Hepatocyte (in vitro differentiated cells): ENCODE measurements around the gene STPG1. TPM values are rescaled to one million over a fixed set of nuclear protein-coding genes. Genes with fewer than 3 reads are reported as not detected.

Source experiments
- DNase-seq: peaks from one replicate; pipeline ENCODE4 v3.0.0-alpha.2; 2016; ENCODE audit warnings: low spot score
- H2AFZ ChIP-seq: fragments of 200-600 bp; sonication (generic); 2 replicates; pipeline ENCODE4 v1.6.0; 2016; ENCODE audit warnings: antibody characterized with exemption, mild to moderate bottlenecking
- H3K27ac ChIP-seq: fragments of 200-600 bp; sonication (generic); 2 replicates; pipeline ENCODE4 v1.5.1; 2016; ENCODE audit warnings: mild to moderate bottlenecking
- H3K27me3 ChIP-seq: fragments of 200-600 bp; sonication (generic); 2 replicates; pipeline ENCODE4 v1.6.1; 2016
- H3K36me3 ChIP-seq: fragments of 200-600 bp; sonication (generic); replicated peaks from 2 replicates; pipeline ENCODE4 v1.5.1; 2016; ENCODE audit warnings: low read depth; ENCODE audit not compliant: insufficient read depth
- H3K4me1 ChIP-seq: fragments of 200-600 bp; sonication (generic); 2 replicates; pipeline ENCODE4 v1.5.1; 2016; ENCODE audit warnings: mild to moderate bottlenecking, moderate library complexity; ENCODE audit not compliant: insufficient read depth
- H3K4me2 ChIP-seq: fragments of 200-600 bp; sonication (generic); 2 replicates; pipeline ENCODE4 v1.6.0; 2016
- H3K4me3 ChIP-seq: fragments of 200-600 bp; sonication (generic); 2 replicates; pipeline ENCODE4 v1.5.1; 2016; ENCODE audit warnings: mild to moderate bottlenecking
- H3K79me2 ChIP-seq: fragments of 200-600 bp; sonication (generic); 2 replicates; pipeline ENCODE4 v1.6.0; 2017; ENCODE audit warnings: mild to moderate bottlenecking
- H3K9me2 ChIP-seq: fragments of 200-600 bp; sonication (generic); replicated peaks from 2 replicates; pipeline ENCODE4 v1.6.0; 2017; ENCODE audit warnings: mild to moderate bottlenecking; ENCODE audit not compliant: insufficient read depth
- H3K9me3 ChIP-seq: fragments of 200-600 bp; sonication (generic); 2 replicates; pipeline ENCODE4 v1.5.1; 2016; ENCODE audit warnings: low read depth, mild to moderate bottlenecking
- H4K20me1 ChIP-seq: fragments of 200-600 bp; sonication (generic); 2 replicates; pipeline ENCODE4 v1.6.0; 2016; ENCODE audit warnings: mild to moderate bottlenecking; ENCODE audit not compliant: insufficient read depth, poor library complexity, severe bottlenecking
- CTCF ChIP-seq: fragments of 200-600 bp; sonication (generic); IDR thresholded peaks from 2 replicates; pipeline ENCODE4 v1.5.1; 2016; ENCODE audit warnings: antibody characterized with exemption, mild to moderate bottlenecking; ENCODE audit not compliant: poor library complexity
- EZH2 ChIP-seq: fragments of 200-600 bp; sonication (generic); IDR thresholded peaks from 2 replicates; pipeline ENCODE4 v1.6.1; 2016; ENCODE audit warnings: antibody characterized with exemption, mild to moderate bottlenecking, borderline replicate concordance
- EZH2phosphoT487 ChIP-seq: fragments of 200-600 bp; sonication (generic); IDR thresholded peaks from one replicate; pipeline ENCODE4 v1.6.1; 2018; ENCODE audit warnings: antibody characterized with exemption, mild to moderate bottlenecking, low read depth, moderate library complexity; ENCODE audit not compliant: unreplicated experiment, severe bottlenecking
- WGBS: methylation state at CpG from one replicate; pipeline ENCODE4 v1.1.6; 2016; ENCODE audit warnings: low lambda C conversion rate; ENCODE audit errors: missing lambda C conversion rate; 5-methylcytosine and 5-hydroxymethylcytosine counted together
- polyA plus RNA-seq: library from polyadenylated mRNA; unstranded; fragments of >200 nt; fragmentation: Nextera tagmentation; extraction: Ambion mirVana; gene quantifications from 2 replicates; pipeline ENCODE4 v1.2.1, GENCODE V29; 2016
- total RNA-seq: library from RNA; depleted of rRNA; stranded (reverse); fragments of >200 nt; gene quantifications from 2 replicates; pipeline ENCODE4 v1.2.3, GENCODE V29; 2014

Gene STPG1
- total and polyA plus RNA-seq, 2 experiments from 2014 or later, result 3.5 to 4.3 TPM

GRCh38 chr1:24364975-24365678, 48.5 kb downstream of the STPG1 start:
- no peak overlapping the region for H3K4me2 ChIP-seq
- WGBS, result 74% methylated on average over 11 of the region's 11 CpGs
- TF ChIP-seq EZH2 (no peak), CTCF (no peak), EZH2phosphoT487 (no peak)

GRCh38 chr1:24364605-24364974, 49.0 kb downstream of the STPG1 start:
- Histone ChIP-seq H3K79me2 (no peaks in the 10 kb centered on the region), H3K36me3 (no peaks in the 10 kb centered on the region), H3K27ac (peak overlapping the region; percentile 23), H3K4me3 (no peak overlapping the region), H3K9me2 (no peaks in the 10 kb centered on the region), H3K4me2 (no peak overlapping the region), H3K4me1 (peaks cover 14% of the 10 kb centered on the region), H2AFZ (no peak overlapping the region), H4K20me1 (no peaks in the 10 kb centered on the region), H3K27me3 (no peaks in the 10 kb centered on the region), H3K9me3 (no peaks in the 10 kb centered on the region)
- WGBS, result 12% methylated on average over 2 of the region's 2 CpGs
- no peak for DNase-seq
- TF ChIP-seq CTCF (no peak), EZH2 (no peak), EZH2phosphoT487 (no peak)

More at GRCh38 chr1:24364975-24365678, 48.5 kb downstream of the STPG1 start:
- no peaks in the 10 kb centered on the region for H3K36me3 ChIP-seq
- H3K27ac ChIP-seq, result no peak overlapping the region
- peaks cover 14% of the 10 kb centered on the region for H3K4me1 ChIP-seq
- no peaks in the 10 kb centered on the region for H3K79me2 ChIP-seq
- no peaks in the 10 kb centered on the region for H4K20me1 ChIP-seq
- no peaks in the 10 kb centered on the region for H3K9me3 ChIP-seq
- H3K4me3 ChIP-seq, result no peak overlapping the region
- H3K27me3 ChIP-seq, result no peaks in the 10 kb centered on the region
- no peak for DNase-seq
- no peaks in the 10 kb centered on the region for H3K9me2 ChIP-seq
- H2AFZ ChIP-seq, result no peak overlapping the region

GRCh38 chr1:24363994-24364393, 49.6 kb downstream of the STPG1 start:
- Histone ChIP-seq H3K9me2 (no peaks in the 10 kb centered on the region), H3K4me1 (peaks cover 14% of the 10 kb centered on the region), H3K79me2 (no peaks in the 10 kb centered on the region), H4K20me1 (no peaks in the 10 kb centered on the region), H3K4me3 (no peak overlapping the region), H2AFZ (no peak overlapping the region), H3K27ac (peak overlapping the region; percentile 23), H3K36me3 (no peaks in the 10 kb centered on the region), H3K27me3 (no peaks in the 10 kb centered on the region), H3K9me3 (no peaks in the 10 kb centered on the region), H3K4me2 (no peak overlapping the region)
- DNase-seq, result no peak
- TF ChIP-seq CTCF, result no peak
- no peak for TF ChIP-seq EZH2phosphoT487
- no peak for TF ChIP-seq EZH2
- 80% methylated on average over 7 of the region's 7 CpGs for WGBS
